ENCODE measurements around the gene NUDT22. TPM values are rescaled to one million over a fixed set of nuclear protein-coding genes. Genes with fewer than 3 reads are reported as not detected.

The NUDT22 gene
- total and polyA plus RNA-seq, 5 donors from 2014 or later = 35.8 to 46.9 (median 43.1) TPM

- Mint-ChIP-seq H3K36me3 (peaks cover 2% of the 10 kb centered on the region), H3K4me1 (peaks cover 0 to 10% (median 5%) of the 10 kb centered on the region in 4 donors), H3K27me3 (peaks cover 3% of the 10 kb centered on the region), H3K27ac (no peak overlapping the region), H3K9me3 (peaks cover 0 to 2% (median 0%) of the 10 kb centered on the region in 7 donors), H3K4me3 (peak overlapping the region in 1 of 4 donors; percentile 61)
- Histone ChIP-seq H3K27ac (ENCODE audit: insufficient read depth, low read length, poor library complexity, severe bottlenecking) (no peak overlapping the region), H3K9me3 (ENCODE audit: control insufficient read depth in 2 of 2, low read length in 2 of 2) (no peaks in the 10 kb centered on the region), H3K36me3 (ENCODE audit: control insufficient read depth, insufficient read depth, low read length) (peaks cover 14% of the 10 kb centered on the region), H3K27me3 (ENCODE audit: control insufficient read depth, insufficient read depth, low read length) (no peaks in the 10 kb centered on the region), H3K4me3 (ENCODE audit: low read depth, low read length) (no peak overlapping the region), H3K4me1 (ENCODE audit: control insufficient read depth, insufficient read depth, low read length, poor library complexity, severe bottlenecking) (peaks cover 12% of the 10 kb centered on the region)
- no peak for DNase-seq
- no peak for ATAC-seq (ENCODE audit: low read depth in 2 of 2)
Measured at GRCh38 chr11:64275031-64275800, 49.1 kb downstream of the NUDT22 start.

- H3K27ac ChIP-seq (ENCODE audit: insufficient read depth, low read length, poor library complexity, severe bottlenecking) = no peak overlapping the region
- peaks cover 6% of the 10 kb centered on the region for H3K4me1 ChIP-seq (ENCODE audit: control insufficient read depth, insufficient read depth, low read length, poor library complexity, severe bottlenecking)
- Mint-ChIP-seq H3K4me1 (peaks cover 0 to 8% (median 3%) of the 10 kb centered on the region in 4 donors), H3K9me3 (no peaks in the 10 kb centered on the region), H3K4me3 (peak overlapping the region in 2 of 4 donors; percentile 38), H3K36me3 (peaks cover 2% of the 10 kb centered on the region), H3K27ac (no peak overlapping the region), H3K27me3 (no peaks in the 10 kb centered on the region)
- DNase-seq = no peak
- H3K9me3 ChIP-seq (ENCODE audit: control insufficient read depth in 2 of 2, low read length in 2 of 2) = no peaks in the 10 kb centered on the region
- no peak for ATAC-seq (ENCODE audit: low read depth in 2 of 2)
- H3K36me3 ChIP-seq (ENCODE audit: control insufficient read depth, insufficient read depth, low read length) = peaks cover 14% of the 10 kb centered on the region
- H3K27me3 ChIP-seq (ENCODE audit: control insufficient read depth, insufficient read depth, low read length) = no peaks in the 10 kb centered on the region
- no peak overlapping the region for H3K4me3 ChIP-seq (ENCODE audit: low read depth, low read length)
Measured at GRCh38 chr11:64275841-64276240, 49.8 kb downstream of the NUDT22 start.

GRCh38 chr11:64276653-64277431 lies 50.8 kb downstream of the NUDT22 start:
- peaks cover 14% of the 10 kb centered on the region for H3K36me3 ChIP-seq (ENCODE audit: control insufficient read depth, insufficient read depth, low read length)
- no peak overlapping the region for H3K27ac ChIP-seq (ENCODE audit: insufficient read depth, low read length, poor library complexity, severe bottlenecking)
- no peaks in the 10 kb centered on the region for H3K9me3 ChIP-seq (ENCODE audit: control insufficient read depth in 2 of 2, low read length in 2 of 2)
- no peak overlapping the region for H3K4me3 ChIP-seq (ENCODE audit: low read depth, low read length)
- H3K27me3 ChIP-seq (ENCODE audit: control insufficient read depth, insufficient read depth, low read length) = no peaks in the 10 kb centered on the region
- peak overlapping the region in 1 of 3 donors; percentile 49 for H3K27ac Mint-ChIP-seq
- peaks cover 9% of the 10 kb centered on the region for H3K36me3 Mint-ChIP-seq
- H3K4me1 Mint-ChIP-seq = peaks cover 0 to 8% (median 4%) of the 10 kb centered on the region in 4 donors
- DNase-seq = no peak
- no peaks in the 10 kb centered on the region for H3K27me3 Mint-ChIP-seq
- H3K4me1 ChIP-seq (ENCODE audit: control insufficient read depth, insufficient read depth, low read length, poor library complexity, severe bottlenecking) = peaks cover 2% of the 10 kb centered on the region
- no peak overlapping the region for H3K4me3 Mint-ChIP-seq
- ATAC-seq (ENCODE audit: low read depth in 2 of 2) = no peak
- no peaks in the 10 kb centered on the region for H3K9me3 Mint-ChIP-seq

GRCh38 chr11:64278576-64279190 lies 52.6 kb downstream of the NUDT22 start:
- Mint-ChIP-seq H3K36me3 (peaks cover 9% of the 10 kb centered on the region), H3K9me3 (no peaks in the 10 kb centered on the region), H3K27ac (no peak overlapping the region), H3K4me1 (peaks cover 0 to 12% (median 4%) of the 10 kb centered on the region in 4 donors), H3K27me3 (no peaks in the 10 kb centered on the region), H3K4me3 (peak overlapping the region in 1 of 4 donors; percentile 36)
- Histone ChIP-seq H3K36me3 (ENCODE audit: control insufficient read depth, insufficient read depth, low read length) (peaks cover 14% of the 10 kb centered on the region), H3K27me3 (ENCODE audit: control insufficient read depth, insufficient read depth, low read length) (no peaks in the 10 kb centered on the region), H3K4me1 (ENCODE audit: control insufficient read depth, insufficient read depth, low read length, poor library complexity, severe bottlenecking) (peaks cover 6% of the 10 kb centered on the region), H3K4me3 (ENCODE audit: low read depth, low read length) (no peak overlapping the region), H3K27ac (ENCODE audit: insufficient read depth, low read length, poor library complexity, severe bottlenecking) (no peak overlapping the region), H3K9me3 (ENCODE audit: control insufficient read depth in 2 of 2, low read length in 2 of 2) (no peaks in the 10 kb centered on the region)
- ATAC-seq (ENCODE audit: low read depth in 2 of 2) (no peak), DNase-seq (no peak)

Other genes starting within 250 kb of the NUDT22 start
- gene OTUB1, start 239.8 kb upstream of the NUDT22 start, total RNA-seq = 78.6 TPM
- gene OTUB1, start 239.8 kb upstream of the NUDT22 start, polyA plus RNA-seq = 100 to 1,000 TPM; 156 to 216 (median 166) TPM
- not detected for gene FLRT1, start 190.3 kb upstream of the NUDT22 start, total RNA-seq
- under 1 TPM in 1 of 4 donors, not detected in 3; 0.21 TPM for gene FLRT1, start 190.3 kb upstream of the NUDT22 start, polyA plus RNA-seq
- gene MACROD1, start 60.2 kb upstream of the NUDT22 start, total RNA-seq = 5.6 TPM
- 10 to 100 TPM in 1 of 4 donors, 1 to 10 TPM in 3; 5.3 to 12.7 (median 7.0) TPM for gene MACROD1, start 60.2 kb upstream of the NUDT22 start, polyA plus RNA-seq
- gene STIP1, start 40.1 kb upstream of the NUDT22 start, total RNA-seq = 57.8 TPM
- gene STIP1, start 40.1 kb upstream of the NUDT22 start, polyA plus RNA-seq = 10 to 100 TPM; 62.8 to 72.3 (median 64.8) TPM
- gene FERMT3, start 19.6 kb upstream of the NUDT22 start, total RNA-seq = 156 TPM
- gene FERMT3, start 19.6 kb upstream of the NUDT22 start, polyA plus RNA-seq = 100 to 1,000 TPM; 151 to 183 (median 175) TPM
- gene TRPT1, start 88 bp upstream of the NUDT22 start, total RNA-seq = 14.6 TPM
- gene TRPT1, start 88 bp upstream of the NUDT22 start, polyA plus RNA-seq = 10 to 100 TPM; 33.2 to 37.0 (median 35.3) TPM
- 41.9 TPM for gene DNAJC4, start 4.3 kb downstream of the NUDT22 start, total RNA-seq
- gene DNAJC4, start 4.3 kb downstream of the NUDT22 start, polyA plus RNA-seq = 10 to 100 TPM; 18.1 to 22.8 (median 20.4) TPM
- gene VEGFB, start 8.3 kb downstream of the NUDT22 start, total RNA-seq = 19.6 TPM
- gene VEGFB, start 8.3 kb downstream of the NUDT22 start, polyA plus RNA-seq = 1 to 10 TPM; 6.5 to 8.6 (median 8.0) TPM
- gene FKBP2, start 14.8 kb downstream of the NUDT22 start, total RNA-seq = 21.1 TPM
- gene FKBP2, start 14.8 kb downstream of the NUDT22 start, polyA plus RNA-seq = 10 to 100 TPM; 36.8 to 47.8 (median 43.2) TPM
- 22.4 TPM for gene PPP1R14B, start 20.7 kb downstream of the NUDT22 start, total RNA-seq
- gene PPP1R14B, start 20.7 kb downstream of the NUDT22 start, polyA plus RNA-seq = 10 to 100 TPM; 23.0 to 37.6 (median 29.4) TPM
- gene PLCB3, start 25.3 kb downstream of the NUDT22 start, total RNA-seq = 3.6 TPM
- gene PLCB3, start 25.3 kb downstream of the NUDT22 start, polyA plus RNA-seq = under 1 TPM; 0.10 to 0.40 (median 0.25) TPM
- gene BAD, start 58.4 kb downstream of the NUDT22 start, total RNA-seq = 25.7 TPM
- gene BAD, start 58.4 kb downstream of the NUDT22 start, polyA plus RNA-seq = 10 to 100 TPM; 39.9 to 50.4 (median 46.3) TPM
- gene GPR137, start 59.6 kb downstream of the NUDT22 start, total RNA-seq = 26.0 TPM
- gene GPR137, start 59.6 kb downstream of the NUDT22 start, polyA plus RNA-seq = 1 to 10 TPM; 4.1 to 8.1 (median 5.8) TPM
- not detected for gene KCNK4, start 65.0 kb downstream of the NUDT22 start, total RNA-seq
- not detected for gene KCNK4, start 65.0 kb downstream of the NUDT22 start, polyA plus RNA-seq
- not detected for gene CATSPERZ, start 74.1 kb downstream of the NUDT22 start, total RNA-seq
- gene CATSPERZ, start 74.1 kb downstream of the NUDT22 start, polyA plus RNA-seq = not detected
- gene ESRRA, start 79.2 kb downstream of the NUDT22 start, total RNA-seq = 28.6 TPM
- 1 to 10 TPM; 6.0 to 7.4 (median 6.4) TPM for gene ESRRA, start 79.2 kb downstream of the NUDT22 start, polyA plus RNA-seq
- gene TRMT112, start 91.3 kb downstream of the NUDT22 start, total RNA-seq = 95.6 TPM
- 100 to 1,000 TPM; 418 to 512 (median 480) TPM for gene TRMT112, start 91.3 kb downstream of the NUDT22 start, polyA plus RNA-seq
- gene PRDX5, start 91.8 kb downstream of the NUDT22 start, total RNA-seq = 40.1 TPM
- 100 to 1,000 TPM; 170 to 217 (median 187) TPM for gene PRDX5, start 91.8 kb downstream of the NUDT22 start, polyA plus RNA-seq
- 144 TPM for gene CCDC88B, start 113.9 kb downstream of the NUDT22 start, total RNA-seq
- 10 to 100 TPM in 2 of 4 donors, 1 to 10 TPM in 2; 7.4 to 11.7 (median 9.7) TPM for gene CCDC88B, start 113.9 kb downstream of the NUDT22 start, polyA plus RNA-seq
- 32.7 TPM for gene RPS6KA4, start 132.9 kb downstream of the NUDT22 start, total RNA-seq
- gene RPS6KA4, start 132.9 kb downstream of the NUDT22 start, polyA plus RNA-seq = 10 to 100 TPM in 2 of 4 donors, 1 to 10 TPM in 2; 6.3 to 14.6 (median 11.1) TPM